HepG2 (cell line): ENCODE results near the gene RCOR1. TPM values are rescaled to one million over a fixed set of nuclear protein-coding genes. Genes with fewer than 3 reads are reported as not detected.

Experiments used
- BATF2 ChIP-seq: sonication (generic); formaldehyde crosslinking; IDR thresholded peaks from 2 replicates; pipeline ENCODE4 v1.8.0; 2022; ENCODE audit warnings: mild to moderate bottlenecking, missing genetic modification reagents, moderate library complexity
- BORCS8-MEF2B ChIP-seq: sonication (generic); formaldehyde crosslinking; IDR thresholded peaks from 2 replicates; pipeline ENCODE4 v1.8.0; 2022; ENCODE audit warnings: mild to moderate bottlenecking, missing genetic modification reagents
- GATAD1 ChIP-seq: IDR thresholded peaks from 2 replicates; pipeline ENCODE4 v1.6.1; 2016; ENCODE audit warnings: missing genetic modification reagents, missing compliant biosample characterization
- HIVEP1 ChIP-seq: sonication (generic); formaldehyde crosslinking; IDR thresholded peaks from 2 replicates; pipeline ENCODE4 v1.4.0; 2020; ENCODE audit warnings: mild to moderate bottlenecking, missing genetic modification reagents
- HMGXB4 ChIP-seq, 2 experiments: sonication (generic) in 1 of 2; formaldehyde crosslinking in 1 of 2; IDR thresholded peaks; 2 replicates each; pipeline versions ENCODE4 v1.4.0 to v1.6.1; 2018 to 2020; ENCODE audit warnings: missing genetic modification reagents in 2 of 2, borderline replicate concordance in 1 of 2, low read depth in 1 of 2, mild to moderate bottlenecking in 1 of 2, missing biosample characterization in 1 of 2
- NONO ChIP-seq, 2 experiments: fragments of 450-650 bp in 1 of 2; sonication (generic) in 1 of 2; formaldehyde crosslinking in 1 of 2; IDR thresholded peaks in 1 of 2; conservative IDR thresholded peaks in 1 of 2; 2 replicates each; pipeline versions ENCODE4 v1.6.1 to v1.8.0; 2017 to 2022; ENCODE audit warnings: mild to moderate bottlenecking in 1 of 2, missing genetic modification reagents in 1 of 2, moderate library complexity in 1 of 2
- PAX8 ChIP-seq: sonication (generic); formaldehyde crosslinking; IDR thresholded peaks from 2 replicates; pipeline ENCODE4 v1.8.0; 2022; ENCODE audit warnings: mild to moderate bottlenecking, missing genetic modification reagents, borderline replicate concordance
- PBX3 ChIP-seq: sonication (generic); formaldehyde crosslinking; IDR thresholded peaks from 2 replicates; pipeline ENCODE4 v1.8.1; 2023; ENCODE audit warnings: missing genetic modification reagents, inconsistent platforms, borderline replicate concordance
- POGZ ChIP-seq: sonication (generic); formaldehyde crosslinking; IDR thresholded peaks from 2 replicates; pipeline ENCODE4 v1.4.0; 2020; ENCODE audit warnings: mild to moderate bottlenecking, missing genetic modification reagents
- SNAI1 ChIP-seq: sonication (generic); formaldehyde crosslinking; IDR thresholded peaks from 2 replicates; pipeline ENCODE4 v1.5.0; 2020; ENCODE audit warnings: mild to moderate bottlenecking, missing genetic modification reagents, borderline replicate concordance
- SP5 ChIP-seq: IDR thresholded peaks from 2 replicates; pipeline ENCODE4 v1.6.1; 2016; ENCODE audit warnings: low read depth, borderline replicate concordance
- TCF7 ChIP-seq: sonication (generic); IDR thresholded peaks from 2 replicates; pipeline ENCODE4 v1.6.1; 2016; ENCODE audit warnings: antibody characterized with exemption, low read depth
- TFDP2 ChIP-seq: sonication (generic); formaldehyde crosslinking; IDR thresholded peaks from 2 replicates; pipeline ENCODE4 v1.4.0; 2020; ENCODE audit warnings: missing genetic modification reagents
- ZBTB49 ChIP-seq: sonication (generic); formaldehyde crosslinking; IDR thresholded peaks from 2 replicates; pipeline ENCODE4 v1.4.0; 2020; ENCODE audit warnings: missing genetic modification reagents, borderline replicate concordance
- ZFP1 ChIP-seq: IDR thresholded peaks from 2 replicates; pipeline ENCODE4 v1.6.1; 2016
- ZNF414 ChIP-seq: sonication (generic); formaldehyde crosslinking; IDR thresholded peaks from 2 replicates; pipeline ENCODE4 v1.5.0; 2020; ENCODE audit warnings: missing genetic modification reagents
- ZNF547 ChIP-seq: sonication (generic); formaldehyde crosslinking; IDR thresholded peaks from 2 replicates; pipeline ENCODE4 v1.5.1; 2020; ENCODE audit warnings: mild to moderate bottlenecking, missing genetic modification reagents
- ZNF644 ChIP-seq: IDR thresholded peaks from 2 replicates; pipeline ENCODE4 v1.6.1; 2016; ENCODE audit warnings: low read depth
- ZNF761 ChIP-seq: sonication (generic); formaldehyde crosslinking; conservative IDR thresholded peaks from 2 replicates; pipeline ENCODE4 v1.4.0; 2020; ENCODE audit warnings: mild to moderate bottlenecking, missing genetic modification reagents
- ZNF776 ChIP-seq: sonication (generic); formaldehyde crosslinking; IDR thresholded peaks from 2 replicates; pipeline ENCODE4 v1.4.0; 2020; ENCODE audit warnings: mild to moderate bottlenecking, missing genetic modification reagents
- polyA plus RNA-seq, 8 experiments: library from polyadenylated mRNA; depleted of rRNA in 3 of 8; stranded (reverse) in 7 of 8; unstranded in 1 of 8; fragments of >200 nt; fragmentation: Illumina TruSeq in 4 of 8; extraction: Trizol in 4 of 8; gene quantifications; 2 replicates each; pipeline versions ENCODE4 v1.2.1 to v1.2.3, GENCODE V29; 2011 to 2016; ENCODE audit warnings: low read depth in 4 of 8, missing spikeins in 1 of 8, mixed read lengths in 1 of 8; ENCODE audit not compliant: insufficient read depth in 1 of 8
- total RNA-seq, 5 experiments: library from RNA; depleted of rRNA; stranded (reverse); fragments of >200 nt; fragmentation: Illumina TruSeq; extraction: Trizol; gene quantifications; 2 replicates each; pipeline ENCODE4 v1.2.3, GENCODE V29; 2016; ENCODE audit warnings: low read depth in 1 of 5

Gene RCOR1
- total and polyA plus RNA-seq, 2 of the 13 experiments (the other 11 are each of a cell fraction or from before 2014, with no cell fraction given), result 10.2 to 11.1 TPM

- no peak for TF ChIP-seq BATF2
- no peak for TF ChIP-seq ZBTB49 (CRISPR knock-in tag)
- peak; percentile 62; the same call in 1 of the 2 replicates for TF ChIP-seq ZNF761
- TF ChIP-seq GATAD1 (CRISPR knock-in tag), result 0 out of 2 replicates have a peak, but pooled peaks have one; percentile 9
- peak; percentile 59; the same call in 1 of the 2 replicates for TF ChIP-seq ZNF414 (CRISPR knock-in tag)
- no peak for TF ChIP-seq BORCS8-MEF2B (CRISPR knock-in tag)
- no peak for TF ChIP-seq POGZ (CRISPR knock-in tag)
- no peak for TF ChIP-seq ZNF644 (CRISPR knock-in tag)
- TF ChIP-seq ZNF776 (CRISPR knock-in tag), result no peak
- 0 out of 2 replicates have a peak, but pooled peaks have one; percentile 39 for TF ChIP-seq SNAI1
- TF ChIP-seq ZNF547 (CRISPR knock-in tag), result 0 out of 2 replicates have a peak, but pooled peaks have one; percentile 50
- no peak for TF ChIP-seq NONO (IDR thresholded peaks at IDR 0.05)
- TF ChIP-seq NONO (CRISPR knock-in tag; conservative IDR thresholded peaks at IDR 0.05), result 0 out of 2 replicates have a peak, but pooled peaks have one; percentile 8
- no peak for TF ChIP-seq TCF7
- TF ChIP-seq HIVEP1 (CRISPR knock-in tag), result peak; percentile 24; the same call in 1 of the 2 replicates
- TF ChIP-seq SP5, result no peak
- no peak for TF ChIP-seq TFDP2 (CRISPR knock-in tag)
- TF ChIP-seq ZFP1 (CRISPR knock-in tag), result no peak
- no peak for TF ChIP-seq PBX3 (CRISPR knock-in tag)
- no peak for TF ChIP-seq PAX8
- 0 out of 4 replicates have a peak, but pooled peaks of 1 of the 2 experiments have one; percentile 33 for TF ChIP-seq HMGXB4 (CRISPR knock-in tag; IDR thresholded peaks at IDR 0.05; ENCODE audit: borderline replicate concordance in 1 of 2, low read depth in 1 of 2)
These were observed 183.7 kb downstream of the RCOR1 start (continued) for GRCh38 chr14:102775855-102776760.
